ENCODE results near the gene LINGO1.

DNA sequence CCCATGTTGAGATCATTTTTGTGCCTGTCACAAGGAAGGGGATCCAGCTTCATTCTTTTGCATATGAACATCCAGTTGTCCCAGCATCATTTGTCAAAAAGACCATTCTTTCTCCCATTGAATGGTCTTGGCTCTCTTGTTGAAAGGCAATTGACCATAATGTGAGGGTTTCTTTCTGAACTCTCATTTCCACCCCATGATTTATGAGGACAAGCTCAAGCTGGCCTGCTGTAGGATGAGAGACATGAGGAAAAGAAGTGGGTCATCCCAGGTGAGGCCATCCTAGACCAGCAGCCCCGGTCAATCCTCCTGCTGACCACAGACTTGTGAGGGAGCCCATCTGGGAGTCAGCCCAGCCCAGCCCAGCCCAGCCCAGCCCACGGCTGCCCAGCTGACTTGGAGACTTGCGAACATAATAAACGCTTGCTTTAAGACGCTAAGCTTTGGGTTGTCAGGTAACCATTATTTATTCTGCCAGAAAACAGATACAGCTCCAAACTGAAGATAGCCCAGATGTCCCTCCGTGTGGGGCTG is 69.0 kb downstream of the LINGO1 start:
- TF ChIP-seq POLR2AphosphoS5 (IDR thresholded peaks at IDR 0.05; ENCODE audit: low read depth, low read length) (no peak), POLR2A (IDR thresholded peaks at IDR 0.05; ENCODE audit: low read depth, low read length) (no peak), POU2F2 (IDR thresholded peaks at IDR 0.05; ENCODE audit: low read depth, low read length) (no peak), SPI1 (IDR thresholded peaks at IDR 0.05; ENCODE audit: low read depth, low read length) (no peak)
